Activated CD8-positive, alpha-beta memory T cell treated with anti-CD3 and anti-CD28 coated beads for 36 hours (primary cell): Measurements from ENCODE around the gene FAM204A. TPM values are rescaled to one million over a fixed set of nuclear protein-coding genes. Genes with fewer than 3 reads are reported as not detected.

ENCODE experiments used
- CTCF ChIA-PET: fragments of 350-600 bp; sonication (Branson Sonifier 250); formaldehyde crosslinking; loops from one replicate; lab custom pipeline; 2021; ENCODE audit warnings: antibody characterized with exemption; lab: Charles Lee
- POLR2A ChIA-PET: fragments of 350-600 bp; sonication (Branson Sonifier 250); formaldehyde crosslinking; loops from one replicate; lab custom pipeline; 2021; ENCODE audit warnings: antibody characterized with exemption; lab: Charles Lee
- total RNA-seq, 2 experiments: library from RNA; stranded (reverse); gene quantifications; one replicate each; pipeline ENCODE4 v1.2.3, GENCODE V29; 2021

Gene FAM204A
- total RNA-seq, 2 experiments from 2014 or later = 60.9 to 71.1 TPM

GRCh38 chr10:118290471-118290995 lies 51.6 kb downstream of the FAM204A start:
- ChIA-PET CTCF (no interaction called here), POLR2A (no interaction called here)

- ChIA-PET POLR2A (no interaction called here), CTCF (no interaction called here)
Observed at GRCh38 chr10:118287076-118287806, 54.9 kb downstream of the FAM204A start.

GRCh38 chr10:118286051-118286838 lies 55.9 kb downstream of the FAM204A start:
- POLR2A ChIA-PET = no interaction called here
- CTCF ChIA-PET = no interaction called here

- CTCF ChIA-PET = no interaction called here
- POLR2A ChIA-PET = no interaction called here
Observed at GRCh38 chr10:118282670-118283069, 59.5 kb downstream of the FAM204A start.

- POLR2A ChIA-PET = no interaction called here
Observed at GRCh38 chr10:118278649-118279048, 63.5 kb downstream of the FAM204A start.

GRCh38 chr10:118277871-118278270 lies 64.3 kb downstream of the FAM204A start:
- ChIA-PET CTCF (no interaction called here), POLR2A (no interaction called here)

More at GRCh38 chr10:118278649-118279048, 63.5 kb downstream of the FAM204A start:
- CTCF ChIA-PET = no interaction called here

GRCh38 chr10:118276727-118277126 lies 65.4 kb downstream of the FAM204A start:
- POLR2A ChIA-PET = no interaction called here
- CTCF ChIA-PET = no interaction called here

- POLR2A ChIA-PET = no interaction called here
Observed at GRCh38 chr10:118276204-118276603, 65.9 kb downstream of the FAM204A start.

GRCh38 chr10:118273662-118274061 lies 68.5 kb downstream of the FAM204A start:
- CTCF ChIA-PET = no interaction called here
- POLR2A ChIA-PET = no interaction called here

More at GRCh38 chr10:118276204-118276603, 65.9 kb downstream of the FAM204A start:
- CTCF ChIA-PET = no interaction called here

GRCh38 chr10:118272767-118273166 lies 69.4 kb downstream of the FAM204A start:
- ChIA-PET CTCF (no interaction called here), POLR2A (no interaction called here)

GRCh38 chr10:118272149-118272721 lies 69.9 kb downstream of the FAM204A start:
- POLR2A ChIA-PET = no interaction called here
- CTCF ChIA-PET = no interaction called here

GRCh38 chr10:118271671-118272070 lies 70.5 kb downstream of the FAM204A start:
- CTCF ChIA-PET = interaction anchor here (0.7 kb wide), 1 partner anchor 1047 kb away, joined by 5 read pairs; no protein-coding TSS in a partner anchor

GRCh38 chr10:118266098-118266748 lies 75.9 kb downstream of the FAM204A start:
- POLR2A ChIA-PET = no interaction called here
- CTCF ChIA-PET = no interaction called here

More at GRCh38 chr10:118271671-118272070, 70.5 kb downstream of the FAM204A start:
- POLR2A ChIA-PET = no interaction called here

- ChIA-PET CTCF (no interaction called here), POLR2A (no interaction called here)
Observed at GRCh38 chr10:118264838-118265470, 77.2 kb downstream of the FAM204A start.

GRCh38 chr10:118264252-118264651 lies 77.9 kb downstream of the FAM204A start:
- ChIA-PET POLR2A (no interaction called here), CTCF (interaction anchor here (1.7 kb wide), 1 partner anchor 24 kb away, joined by 4 read pairs; no protein-coding TSS in a partner anchor)

- ChIA-PET CTCF (interaction anchor here (1.7 kb wide), 1 partner anchor 22 kb away, joined by 4 read pairs; no protein-coding TSS in a partner anchor), POLR2A (no interaction called here)
Observed at GRCh38 chr10:118262538-118262937, 79.6 kb downstream of the FAM204A start.

- ChIA-PET CTCF (no interaction called here), POLR2A (no interaction called here)
Observed at GRCh38 chr10:118259288-118259906, 82.7 kb downstream of the FAM204A start.

- POLR2A ChIA-PET = no interaction called here
- CTCF ChIA-PET = no interaction called here
Observed at GRCh38 chr10:118258285-118258684, 83.8 kb downstream of the FAM204A start.
